DMS153 (cell line): ENCODE measurements around the gene CYP11A1.

Experiments used
- DNase-seq: peaks from one replicate; lab custom pipeline; 2025; lab: John Stamatoyannopoulos, UW

Gene CYP11A1

GRCh38 chr15:74301583-74302361, 65.7 kb downstream of the CYP11A1 start:
- DNase-seq: no peak

DNA sequence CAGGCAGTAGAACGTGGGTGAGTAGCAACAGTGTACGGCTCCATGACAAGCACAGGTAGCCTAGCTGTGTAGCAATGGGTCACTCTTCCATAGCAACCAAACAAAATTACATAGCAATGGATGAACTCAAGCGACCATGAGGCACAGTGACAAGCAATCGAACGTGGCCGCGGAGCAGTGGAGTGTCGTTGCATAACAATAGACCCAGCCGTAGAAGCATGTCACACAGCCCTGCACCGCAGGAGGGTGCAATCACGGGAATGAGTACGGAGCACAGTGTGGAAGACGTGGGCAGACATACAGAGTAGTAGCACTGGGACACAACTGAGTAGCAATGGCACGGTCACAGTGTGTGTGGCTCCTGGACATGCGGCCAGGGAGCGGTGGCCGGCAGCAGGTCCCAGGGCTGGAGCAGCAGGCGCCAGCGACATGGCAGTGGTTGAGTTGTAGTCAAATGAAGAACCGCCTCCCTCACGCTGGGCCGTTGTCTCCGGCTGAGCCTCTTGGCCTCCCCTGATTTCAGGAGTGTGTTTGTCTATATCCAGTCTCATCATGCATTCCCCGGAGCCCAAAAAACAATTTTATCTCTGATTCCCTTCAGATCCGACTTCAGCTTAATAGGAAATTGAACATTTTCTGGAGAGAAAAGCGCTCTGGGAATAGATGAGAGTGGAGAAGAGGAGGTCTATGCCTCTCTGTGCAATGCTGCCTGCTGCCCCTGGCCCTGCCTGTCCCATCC, 67.2 kb downstream of the CYP11A1 start:
- no peak for DNase-seq

- DNase-seq: no peak
These were observed 69.6 kb downstream of the CYP11A1 start for GRCh38 chr15:74297887-74298286.

- no peak for DNase-seq
These were observed 71.6 kb downstream of the CYP11A1 start for GRCh38 chr15:74295800-74296199.

GRCh38 chr15:74294010-74294409, 73.4 kb downstream of the CYP11A1 start:
- no peak for DNase-seq

- DNase-seq: no peak
These were observed 74.2 kb downstream of the CYP11A1 start for GRCh38 chr15:74293021-74293810.

- DNase-seq: peak; percentile 71
These were observed 76.1 kb downstream of the CYP11A1 start for GRCh38 chr15:74291101-74292071.

DNA sequence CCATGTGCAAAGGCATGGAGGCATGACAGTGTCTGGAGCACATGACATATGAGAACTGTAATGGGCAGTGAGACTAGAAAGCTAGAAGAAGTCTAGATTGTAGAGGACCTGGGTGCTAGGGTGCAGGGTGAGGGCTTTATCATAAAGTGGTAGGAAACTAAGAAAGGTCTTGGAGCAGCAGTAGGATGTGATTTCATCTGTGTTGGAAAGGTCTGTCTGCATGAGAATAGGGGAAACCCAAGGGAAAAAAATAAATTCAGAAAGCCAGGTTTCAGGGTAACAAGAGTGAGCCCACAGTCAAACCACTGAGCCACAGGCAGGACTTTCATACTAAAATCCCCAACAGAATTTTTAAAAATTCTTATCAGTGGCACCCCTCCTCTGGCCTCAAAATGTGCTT, 76.8 kb downstream of the CYP11A1 start:
- no peak for DNase-seq

GRCh38 chr15:74289671-74290070, 77.8 kb downstream of the CYP11A1 start:
- DNase-seq: no peak
